ENCODE results near the gene PNMA8A.

DNA sequence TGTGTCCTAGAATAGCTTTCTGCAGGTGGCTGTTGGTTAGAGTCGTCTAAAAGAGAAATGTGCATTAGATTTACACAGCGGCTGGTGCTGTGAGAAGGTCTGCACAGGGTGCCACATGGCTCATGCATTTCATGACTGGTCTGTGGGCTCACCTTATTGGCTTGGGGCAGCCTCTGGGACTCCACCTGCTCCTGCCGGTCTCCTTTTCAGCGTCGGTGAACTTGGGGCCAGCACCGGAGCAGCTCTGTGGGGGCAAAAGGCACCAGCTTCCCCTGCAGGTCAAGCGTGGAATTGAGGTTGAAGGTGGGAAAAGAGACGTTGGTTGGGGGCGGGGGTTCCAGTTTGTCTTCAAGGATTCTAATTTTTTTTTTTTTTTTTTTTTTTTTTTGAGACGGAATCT lies 39.5 kb downstream of the PNMA8A start:
- TF ChIP-seq POLR2AphosphoS5 (IDR thresholded peaks at IDR 0.05; ENCODE audit: low read depth, low read length) (no peak), POLR2A (IDR thresholded peaks at IDR 0.05; ENCODE audit: low read depth, low read length) (no peak), TAF1 (IDR thresholded peaks at IDR 0.05; ENCODE audit: borderline replicate concordance, low read depth, low read length) (no peak)
